ENCODE data around the gene TEDC1.
A peak's percentile ranks its signal among the peaks of the same experiment; 100 is the strongest.

The TEDC1 gene

GRCh38 chr14:105486163-105486973, 4.7 kb upstream of the TEDC1 start, which contains the start of gene CRIP1:
CRIP1 (plus strand) TSS chr14:105486886; CDS start chr14:105487260, 374 bp downstream.
- peak; percentile 28 for DNase-seq

GRCh38 chr14:105486974-105487448, 4.0 kb upstream of the TEDC1 start:
- peak; percentile 84 for DNase-seq

- peak; percentile 84 for DNase-seq
Observed at GRCh38 chr14:105487449-105487985, 3.5 kb upstream of the TEDC1 start.

DNA sequence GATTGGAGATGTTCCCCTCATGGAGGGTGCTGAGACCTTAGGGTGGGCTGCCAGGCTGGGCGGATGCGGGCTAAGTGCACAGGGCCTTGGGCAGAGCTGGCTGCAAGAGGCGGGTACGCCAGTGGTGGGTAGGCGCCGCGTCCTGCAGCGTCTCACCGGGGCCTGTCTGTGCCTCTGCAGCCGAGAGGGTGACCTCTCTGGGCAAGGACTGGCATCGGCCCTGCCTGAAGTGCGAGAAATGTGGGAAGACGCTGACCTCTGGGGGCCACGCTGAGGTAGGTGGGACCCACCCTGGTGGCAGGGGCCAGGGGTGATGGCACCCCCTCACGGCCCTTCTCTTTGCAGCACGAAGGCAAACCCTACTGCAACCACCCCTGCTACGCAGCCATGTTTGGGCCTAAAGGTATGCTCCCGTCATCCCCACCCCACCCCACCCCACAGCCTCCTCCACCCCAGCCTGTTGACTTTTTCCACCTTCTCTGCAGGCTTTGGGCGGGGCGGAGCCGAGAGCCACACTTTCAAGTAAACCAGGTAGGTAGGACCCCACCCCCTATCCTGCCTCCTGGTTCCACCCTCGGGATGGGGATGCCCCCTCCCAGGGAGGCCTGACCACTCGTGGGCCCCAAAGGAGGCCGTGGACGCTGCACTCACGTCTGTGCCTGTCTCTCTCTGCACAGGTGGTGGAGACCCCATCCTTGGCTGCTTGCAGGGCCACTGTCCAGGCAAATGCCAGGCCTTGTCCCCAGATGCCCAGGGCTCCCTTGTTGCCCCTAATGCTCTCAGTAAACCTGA, 2.9 kb upstream of the TEDC1 start:
- peak; percentile 58 for DNase-seq

DNA sequence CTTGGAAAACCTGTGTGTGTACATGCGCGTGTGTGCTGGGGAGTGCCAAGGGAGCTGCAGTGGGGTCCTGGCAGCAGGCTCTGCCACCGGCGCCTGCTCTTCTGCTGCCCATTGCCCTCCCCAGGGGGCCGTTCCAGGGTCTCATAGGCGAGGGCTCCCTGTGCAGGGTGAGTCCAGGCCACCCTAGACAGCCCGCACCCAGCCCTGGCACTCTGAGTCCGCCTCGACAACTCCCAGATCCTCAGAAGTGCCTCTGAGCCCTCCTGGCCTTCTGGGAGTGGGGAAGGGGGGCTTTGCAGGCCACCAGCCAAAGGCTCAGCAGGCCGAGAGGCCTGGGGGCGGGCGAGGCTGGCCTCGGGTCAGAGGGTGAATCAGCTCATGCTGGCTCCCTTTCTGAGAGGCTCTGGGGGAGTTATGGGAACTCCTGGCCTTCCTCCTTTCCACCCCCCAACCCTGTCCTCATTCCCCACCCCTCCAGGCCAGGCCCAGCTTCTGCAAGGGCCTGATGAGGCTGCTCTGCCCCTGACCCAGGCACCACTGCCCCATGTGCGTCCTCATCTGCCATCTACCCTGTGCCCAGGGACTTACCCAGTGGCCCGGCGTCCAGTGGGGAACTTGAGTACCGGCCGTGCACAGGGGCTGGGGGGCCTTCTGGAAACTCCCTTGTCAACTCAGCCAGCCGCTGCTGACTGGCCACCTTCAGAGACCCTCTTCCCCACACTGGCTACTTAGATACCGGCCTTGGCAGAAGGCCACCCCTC, 2.1 kb upstream of the TEDC1 start:
- peak; percentile 44 for DNase-seq

GRCh38 chr14:105489542-105490266, 1.3 kb upstream of the TEDC1 start:
- peak; percentile 90 for DNase-seq

DNA sequence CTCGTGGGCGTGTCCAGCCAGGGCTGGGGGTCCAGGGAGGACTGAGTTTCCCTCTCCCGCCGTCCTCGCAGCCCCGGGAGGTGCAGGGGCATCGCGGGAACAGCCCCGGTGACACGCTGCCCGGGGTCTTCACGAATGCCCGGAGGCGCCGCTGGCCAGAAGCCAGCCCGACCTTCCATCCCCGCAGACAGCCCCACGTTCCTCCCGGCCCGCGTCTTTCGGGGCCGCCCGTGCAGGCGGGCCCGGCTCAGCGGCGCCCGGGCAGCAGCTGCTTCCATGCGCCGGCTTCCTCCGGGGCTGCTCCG, 827 bp upstream of the TEDC1 start:
- DNase-seq = no peak

DNA sequence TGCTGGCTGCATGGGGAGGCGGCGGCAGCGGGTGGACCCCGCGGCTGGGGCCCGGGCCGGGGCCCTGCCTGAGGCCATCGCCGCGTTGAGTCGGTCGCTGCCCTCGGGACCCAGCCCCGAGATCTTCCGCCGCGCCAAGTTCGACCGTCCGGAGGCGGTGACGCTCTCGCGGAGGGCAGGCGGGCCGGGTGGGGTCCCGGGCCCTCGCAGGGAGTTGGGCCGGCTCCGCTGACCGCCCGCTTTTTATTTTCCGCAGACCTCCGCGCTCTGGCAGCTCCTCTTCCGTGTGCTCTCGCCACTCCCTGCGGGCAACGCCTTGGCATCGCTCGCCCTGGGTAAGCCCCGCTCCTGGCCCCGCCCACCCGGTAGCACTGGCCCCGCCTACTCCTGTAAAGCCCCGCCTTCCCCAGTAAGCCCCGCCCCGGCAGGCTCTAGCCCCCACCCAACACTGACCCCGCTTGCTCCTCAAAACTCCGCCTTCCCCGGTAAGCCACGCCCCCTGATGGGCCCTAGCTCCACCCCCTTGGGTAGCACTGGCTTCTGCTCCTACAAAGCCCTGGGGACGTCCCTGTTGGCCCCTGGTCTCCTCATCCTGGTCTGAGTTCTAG, 424 bp downstream of the TEDC1 start:
- peak; percentile 90 for DNase-seq

- peak; percentile 27 for DNase-seq
Observed at GRCh38 chr14:105492031-105492970, 1.3 kb downstream of the TEDC1 start.

GRCh38 chr14:105492971-105493871, 2.2 kb downstream of the TEDC1 start:
- DNase-seq = peak; percentile 24

- peak; percentile 21 for DNase-seq
Observed at GRCh38 chr14:105493921-105494605, 3.0 kb downstream of the TEDC1 start.

- DNase-seq = no peak
Observed at GRCh38 chr14:105494606-105494929, 3.5 kb downstream of the TEDC1 start.

GRCh38 chr14:105495101-105495989, 4.3 kb downstream of the TEDC1 start:
- no peak for DNase-seq

DNA sequence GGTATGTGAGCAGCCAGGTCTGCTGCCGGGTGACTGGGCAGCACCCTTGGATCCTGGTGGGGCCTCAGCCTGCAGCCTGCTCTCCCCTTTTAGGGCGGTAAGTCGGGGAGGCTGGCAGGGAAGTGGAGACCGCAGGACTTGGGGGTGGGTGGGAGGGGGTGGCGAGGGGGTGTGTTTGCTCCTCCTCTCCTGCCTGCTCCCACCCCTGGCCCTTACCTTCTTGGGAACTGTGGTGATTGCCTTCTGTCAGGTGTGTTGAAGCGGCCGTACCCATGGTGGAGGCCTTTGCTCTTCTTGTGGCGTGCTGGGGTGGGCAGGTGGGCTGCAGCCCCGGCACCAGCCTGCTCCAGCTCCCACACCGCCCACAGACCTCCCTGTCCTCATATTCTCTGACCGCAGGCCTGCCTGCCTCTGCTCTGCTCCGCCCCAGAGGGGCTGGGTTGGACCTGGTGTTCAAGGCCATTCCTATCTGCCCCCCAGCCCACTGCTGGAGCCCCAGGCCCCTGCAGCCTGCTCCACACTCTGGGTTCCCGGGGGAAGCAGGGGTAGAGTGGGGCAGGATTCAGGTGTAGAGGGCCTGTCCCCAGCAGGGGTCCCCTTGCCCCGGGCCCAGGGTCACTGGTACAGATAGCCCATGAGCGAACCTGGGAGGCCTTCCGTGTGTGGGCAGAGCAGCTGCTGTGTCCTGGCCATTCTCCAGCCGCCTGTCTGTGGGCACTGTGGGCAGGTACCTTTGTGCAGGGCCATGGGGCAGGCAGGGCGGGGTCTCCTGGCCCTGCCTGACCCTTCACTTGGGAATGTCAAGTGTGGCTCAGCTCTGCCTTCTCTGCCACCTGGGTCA, 5.2 kb downstream of the TEDC1 start:
- DNase-seq = peak; percentile 26

DNA sequence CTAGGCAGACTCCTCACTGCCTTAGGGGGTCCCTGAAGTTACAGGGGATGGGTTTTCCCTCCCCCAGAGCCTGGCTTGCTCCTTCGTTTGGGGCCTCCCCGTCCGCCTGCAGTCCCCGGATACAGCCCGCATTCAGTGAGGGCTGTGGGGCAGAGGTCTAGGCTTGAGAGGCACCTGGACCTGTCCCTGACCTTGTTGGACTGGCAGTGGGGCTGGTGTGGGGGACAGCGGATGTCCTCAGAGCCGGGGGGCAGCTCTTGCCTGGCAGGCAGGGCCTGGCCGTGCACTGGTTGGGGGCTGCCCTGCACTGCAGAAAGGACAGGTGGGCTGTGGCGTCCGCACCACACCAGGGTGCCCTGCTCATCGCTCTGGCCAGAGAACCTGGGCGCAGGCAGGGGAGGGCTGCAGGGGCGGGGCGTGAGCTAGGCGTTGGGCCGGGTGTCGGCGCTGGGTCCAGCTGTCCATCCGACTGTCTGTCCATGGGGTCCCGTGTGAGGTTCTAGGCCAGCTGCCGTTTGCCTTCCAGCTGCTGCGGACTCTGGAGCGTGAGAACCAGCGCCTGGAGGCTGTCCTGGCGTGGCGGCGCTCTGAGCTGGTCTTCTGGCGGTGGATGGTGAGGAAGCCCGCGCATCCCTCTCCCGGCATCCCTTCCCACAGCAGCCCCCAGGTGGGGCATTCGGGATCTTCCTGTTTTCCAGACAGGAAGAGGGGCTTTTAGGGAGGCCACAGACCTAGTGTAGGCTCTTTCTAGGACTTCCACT, 6.0 kb downstream of the TEDC1 start:
- DNase-seq = peak; percentile 20
